ENCODE data around the gene SAMD5. TPM values are rescaled to one million over a fixed set of nuclear protein-coding genes. Genes with fewer than 3 reads are reported as not detected.

SAMD5 gene
- total and polyA plus RNA-seq, 3 donors from 2014 or later, result 4.9 to 27.9 (median 27.2) TPM

GRCh38 chr6:147530132-147531060, 21.9 kb downstream of the SAMD5 start:
- TF ChIP-seq POLR2A (IDR thresholded peaks at IDR 0.05), result no peak
- no peak for TF ChIP-seq CTCF (IDR thresholded peaks at IDR 0.05)
- H3K9me3 ChIP-seq, result no peaks in the 10 kb centered on the region
- H3K4me3 ChIP-seq, result no peak overlapping the region
- H3K27me3 ChIP-seq, result no peaks in the 10 kb centered on the region
- no peak for DNase-seq
- no peak overlapping the region for H3K27ac ChIP-seq
- intact Hi-C loops (cut with DNase I; ENCODE audit: low total_unique reads), result no loop called here
- no peaks in the 10 kb centered on the region for H3K4me1 ChIP-seq
- no peaks in the 10 kb centered on the region for H3K36me3 ChIP-seq (ENCODE audit: low read depth, missing control alignments)
- 54 to 59% methylated on average over 13 of the region's 13 CpGs for WGBS, 2 donors

GRCh38 chr6:147531321-147531720, 22.8 kb downstream of the SAMD5 start:
- H3K27ac ChIP-seq, result no peak overlapping the region
- no peak overlapping the region for H3K4me3 ChIP-seq
- no peak for TF ChIP-seq CTCF (IDR thresholded peaks at IDR 0.05)
- no peak for TF ChIP-seq POLR2A (IDR thresholded peaks at IDR 0.05)
- intact Hi-C loops (cut with DNase I; ENCODE audit: low total_unique reads), result no loop called here
- H3K27me3 ChIP-seq, result no peaks in the 10 kb centered on the region
- DNase-seq, result no peak
- H3K36me3 ChIP-seq (ENCODE audit: low read depth, missing control alignments), result no peaks in the 10 kb centered on the region
- WGBS, 2 donors, result 98% methylated on average over 2 of the region's 2 CpGs
- H3K9me3 ChIP-seq, result no peaks in the 10 kb centered on the region
- no peaks in the 10 kb centered on the region for H3K4me1 ChIP-seq

- no peaks in the 10 kb centered on the region for H3K9me3 ChIP-seq
Measured at GRCh38 chr6:147534116-147534860, 25.8 kb downstream of the SAMD5 start.

GRCh38 chr6:147538821-147539220, 30.3 kb downstream of the SAMD5 start:
- TF ChIP-seq CTCF (IDR thresholded peaks at IDR 0.05) (no peak), POLR2A (IDR thresholded peaks at IDR 0.05) (no peak)
- intact Hi-C loops (cut with DNase I; ENCODE audit: low total_unique reads), result no loop called here
- Histone ChIP-seq H3K27ac (no peak overlapping the region), H3K9me3 (no peaks in the 10 kb centered on the region), H3K4me3 (no peak overlapping the region), H3K36me3 (ENCODE audit: low read depth, missing control alignments) (no peaks in the 10 kb centered on the region), H3K4me1 (no peaks in the 10 kb centered on the region), H3K27me3 (no peaks in the 10 kb centered on the region)
- DNase-seq, result no peak
- 76 to 80% methylated on average over 6 of the region's 6 CpGs for WGBS, 2 donors

More at GRCh38 chr6:147534116-147534860, 25.8 kb downstream of the SAMD5 start:
- Histone ChIP-seq H3K27ac (no peak overlapping the region), H3K4me1 (no peaks in the 10 kb centered on the region), H3K36me3 (ENCODE audit: low read depth, missing control alignments) (no peaks in the 10 kb centered on the region), H3K4me3 (no peak overlapping the region), H3K27me3 (no peaks in the 10 kb centered on the region)
- WGBS, 2 donors, result 89 to 93% methylated on average over 13 of the region's 13 CpGs
- TF ChIP-seq CTCF (IDR thresholded peaks at IDR 0.05) (no peak), POLR2A (IDR thresholded peaks at IDR 0.05) (no peak)
- intact Hi-C loops (cut with DNase I; ENCODE audit: low total_unique reads), result no loop called here
- no peak for DNase-seq
